ENCODE measurements around the gene GRK7.

GRCh38 chr3:141812084-141812483, 48.9 kb downstream of the GRK7 start:
- TF ChIP-seq CTCF (IDR thresholded peaks at IDR 0.05 in 2 of 3, conservative IDR thresholded peaks at IDR 0.05 in 1 of 3; ENCODE audit: borderline replicate concordance in 1 of 3, insufficient read depth in 1 of 3, low read depth in 2 of 3, low read length in 2 of 3) (no peak), YY1 (IDR thresholded peaks at IDR 0.05; ENCODE audit: extremely low read depth, insufficient replicate concordance, low read depth, low read length) (no peak), JUND (IDR thresholded peaks at IDR 0.05) (no peak), MAX (IDR thresholded peaks at IDR 0.05) (no peak), POLR2AphosphoS5 (IDR thresholded peaks at IDR 0.05; ENCODE audit: low read depth, low read length) (no peak), EZH2 (IDR thresholded peaks at IDR 0.05) (no peak), CEBPB (IDR thresholded peaks at IDR 0.05; ENCODE audit: low read depth) (no peak), POLR2A (IDR thresholded peaks at IDR 0.05; ENCODE audit: borderline replicate concordance, extremely low read depth, insufficient read depth, insufficient read length) (no peak)
